CD8-positive, alpha-beta memory T cell (primary cell): ENCODE measurements around the gene PI3. TPM values are rescaled to one million over a fixed set of nuclear protein-coding genes. Genes with fewer than 3 reads are reported as not detected.

Experiments used
- CTCF ChIA-PET: fragments of 350-600 bp; sonication (Branson Sonifier 250); formaldehyde crosslinking; loops from one replicate; lab custom pipeline; 2021; ENCODE audit warnings: antibody characterized with exemption; lab: Charles Lee
- POLR2A ChIA-PET: fragments of 350-600 bp; sonication (Branson Sonifier 250); formaldehyde crosslinking; loops from one replicate; lab custom pipeline; 2021; ENCODE audit warnings: antibody characterized with exemption; lab: Charles Lee
- DNase-seq, 5 donors: peaks; one replicate each; pipeline versions ENCODE4 v3.0.0 to v3.0.0-alpha.2; 2020 to 2022; ENCODE audit warnings: mixed read lengths in 1 of 5
- H3K27ac ChIP-seq: one replicate; pipeline ENCODE4 v1.7.0; 2013; ENCODE audit warnings: low read depth, mild to moderate bottlenecking, low read length, moderate library complexity
- H3K27me3 ChIP-seq: 2 replicates; pipeline ENCODE4 v1.7.0; 2013; ENCODE audit warnings: low read length, mild to moderate bottlenecking; ENCODE audit not compliant: insufficient read depth, poor library complexity, severe bottlenecking
- H3K36me3 ChIP-seq: 2 replicates; pipeline ENCODE4 v1.7.0; 2013; ENCODE audit warnings: mild to moderate bottlenecking, low read length, moderate library complexity; ENCODE audit not compliant: insufficient read depth
- H3K4me1 ChIP-seq: 2 replicates; pipeline ENCODE4 v1.7.0; 2013; ENCODE audit warnings: mild to moderate bottlenecking, low read length, moderate library complexity; ENCODE audit not compliant: insufficient read depth
- H3K4me3 ChIP-seq: 2 replicates; pipeline ENCODE4 v1.7.0; 2013; ENCODE audit warnings: mild to moderate bottlenecking, low read length
- H3K9me3 ChIP-seq: 2 replicates; pipeline ENCODE4 v1.7.0; 2013; ENCODE audit warnings: mild to moderate bottlenecking, low read length
- H3K27ac Mint-ChIP-seq, 8 donors: one replicate each; pipeline ENCODE4 v1.8.0; 2020 to 2021; ENCODE audit warnings: mixed read lengths in 8 of 8, mild to moderate bottlenecking in 6 of 8, inconsistent platforms in 3 of 8, moderate library complexity in 3 of 8
- H3K27me3 Mint-ChIP-seq, 2 donors: one replicate each; pipeline ENCODE4 v1.8.0; 2020 to 2021; ENCODE audit warnings: mixed read lengths in 2 of 2, mild to moderate bottlenecking in 1 of 2, moderate library complexity in 1 of 2
- H3K36me3 Mint-ChIP-seq, 3 donors: one replicate each; pipeline ENCODE4 v1.8.0; 2020 to 2021; ENCODE audit warnings: mixed read lengths in 3 of 3, inconsistent platforms in 1 of 3, mild to moderate bottlenecking in 1 of 3
- H3K4me1 Mint-ChIP-seq, 3 donors: one replicate each; pipeline ENCODE4 v1.8.0; 2020 to 2021; ENCODE audit warnings: mixed read lengths in 3 of 3, inconsistent platforms in 1 of 3, mild to moderate bottlenecking in 1 of 3
- H3K4me3 Mint-ChIP-seq, 7 donors: one replicate each; pipeline ENCODE4 v1.8.0; 2020 to 2021; ENCODE audit warnings: mixed read lengths in 7 of 7, mild to moderate bottlenecking in 6 of 7, moderate library complexity in 4 of 7, inconsistent platforms in 2 of 7
- H3K9me3 Mint-ChIP-seq, 5 donors: one replicate each; pipeline ENCODE4 v1.8.0; 2020 to 2022; ENCODE audit warnings: mixed read lengths in 5 of 5, mild to moderate bottlenecking in 3 of 5, moderate library complexity in 2 of 5, inconsistent platforms in 1 of 5
- polyA plus RNA-seq: library from polyadenylated mRNA; unstranded; fragments of 300-500 nt; fragmentation: Illumina TruSeq; gene quantifications from one replicate; pipeline ENCODE4 v1.2.3, GENCODE V29; 2021
- total RNA-seq, 2 experiments: library from RNA; stranded (reverse); gene quantifications; one replicate each; pipeline ENCODE4 v1.2.3, GENCODE V29; 2021

PI3 gene
- total and polyA plus RNA-seq, 3 experiments from 2014 or later: 0.42 TPM; not detected in 2

DNA sequence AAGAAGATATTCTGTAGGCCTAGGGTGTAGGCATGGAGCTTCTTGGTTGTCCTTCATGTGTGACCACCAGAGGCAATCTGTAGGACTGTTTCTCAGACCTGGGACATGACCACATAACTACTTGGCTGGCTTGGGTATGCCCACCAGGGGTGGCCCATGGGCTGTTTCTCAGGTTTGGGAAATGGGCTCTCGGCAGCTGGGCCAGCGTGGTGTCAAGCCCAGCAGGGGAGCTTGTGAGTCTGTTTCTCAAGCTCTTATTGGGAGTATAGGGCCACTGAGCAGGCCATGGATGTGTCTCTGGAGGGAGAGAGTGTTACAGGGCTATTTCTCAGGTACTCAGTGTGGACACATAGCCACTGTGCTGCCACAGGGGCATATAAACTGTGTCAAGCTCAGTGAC, 43.9 kb downstream of the PI3 start:
- H3K27me3 Mint-ChIP-seq: peaks cover 10 to 59% of the 10 kb centered on the region in 2 donors
- Histone ChIP-seq H3K27ac (no peak overlapping the region), H3K36me3 (no peaks in the 10 kb centered on the region), H3K4me3 (no peak overlapping the region), H3K9me3 (no peaks in the 10 kb centered on the region), H3K4me1 (no peaks in the 10 kb centered on the region), H3K27me3 (peaks cover 5% of the 10 kb centered on the region)
- DNase-seq: no peak
- H3K36me3 Mint-ChIP-seq: no peaks in the 10 kb centered on the region
- H3K4me3 Mint-ChIP-seq: no peak overlapping the region
- H3K9me3 Mint-ChIP-seq: no peaks in the 10 kb centered on the region
- ChIA-PET POLR2A (no interaction called here), CTCF (no interaction called here)
- no peak overlapping the region for H3K27ac Mint-ChIP-seq
- no peaks in the 10 kb centered on the region for H3K4me1 Mint-ChIP-seq

- Histone ChIP-seq H3K4me3 (no peak within 1 kb of the TSS), H3K36me3 (no peaks in the 10 kb centered on the region), H3K4me1 (no peaks in the 10 kb centered on the region), H3K27me3 (peaks cover 5% of the 10 kb centered on the region), H3K27ac (no peak within 1 kb of the TSS), H3K9me3 (no peaks in the 10 kb centered on the region)
- Mint-ChIP-seq H3K27me3 (peaks cover 7 to 52% of the 10 kb centered on the region in 2 donors), H3K27ac (peak within 1 kb of the TSS in 1 of 8 donors; percentile 29), H3K36me3 (no peaks in the 10 kb centered on the region), H3K4me1 (no peaks in the 10 kb centered on the region), H3K9me3 (no peaks in the 10 kb centered on the region), H3K4me3 (no peak within 1 kb of the TSS)
- POLR2A ChIA-PET: no interaction called here
- CTCF ChIA-PET: no interaction called here
- no peak for DNase-seq
These were observed 46.4 kb downstream of the PI3 start, which contains the start of gene SEMG2 for GRCh38 chr20:45221076-45221475. Gene SEMG2, plus strand, starts transcription at chr20:45221373. Its CDS starts 17 bp downstream, at chr20:45221390.

DNA sequence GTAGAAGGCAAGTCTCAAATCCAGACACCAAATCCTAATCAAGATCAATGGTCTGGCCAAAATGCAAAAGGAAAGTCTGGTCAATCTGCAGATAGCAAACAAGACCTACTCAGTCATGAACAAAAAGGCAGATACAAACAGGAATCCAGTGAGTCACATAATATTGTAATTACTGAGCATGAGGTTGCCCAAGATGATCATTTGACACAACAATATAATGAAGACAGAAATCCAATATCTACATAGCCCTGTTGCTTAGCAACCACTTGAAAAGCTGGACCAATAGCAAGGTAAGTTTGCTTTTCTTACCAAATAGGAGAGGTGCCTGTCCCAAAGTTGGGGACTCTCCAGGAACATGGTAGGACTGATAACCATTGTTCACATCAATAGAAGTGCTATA, 48.4 kb downstream of the PI3 start:
- Histone ChIP-seq H3K9me3 (no peaks in the 10 kb centered on the region), H3K27ac (no peak overlapping the region), H3K4me1 (no peaks in the 10 kb centered on the region), H3K36me3 (no peaks in the 10 kb centered on the region), H3K4me3 (no peak overlapping the region), H3K27me3 (peaks cover 5% of the 10 kb centered on the region)
- ChIA-PET CTCF (no interaction called here), POLR2A (no interaction called here)
- Mint-ChIP-seq H3K9me3 (no peaks in the 10 kb centered on the region), H3K4me1 (no peaks in the 10 kb centered on the region), H3K4me3 (no peak overlapping the region), H3K27me3 (peaks cover 3 to 50% of the 10 kb centered on the region in 2 donors), H3K27ac (no peak overlapping the region), H3K36me3 (no peaks in the 10 kb centered on the region)
- DNase-seq: no peak

Other genes starting within 250 kb of the PI3 start
- 10 to 100 TPM; 75.4 to 76.8 TPM for gene TOMM34, start 214.5 kb upstream of the PI3 start, total RNA-seq
- 21.0 TPM for gene TOMM34, start 214.5 kb upstream of the PI3 start, polyA plus RNA-seq
- gene STK4, start 208.4 kb upstream of the PI3 start, total RNA-seq: 100 to 1,000 TPM; 200 to 210 TPM
- gene STK4, start 208.4 kb upstream of the PI3 start, polyA plus RNA-seq: 192 TPM
- under 1 TPM; 0.16 to 0.28 TPM for gene KCNS1, start 73.8 kb upstream of the PI3 start, total RNA-seq
- not detected for gene KCNS1, start 73.8 kb upstream of the PI3 start, polyA plus RNA-seq
- not detected for gene WFDC5, start 59.7 kb upstream of the PI3 start, total RNA-seq
- gene WFDC5, start 59.7 kb upstream of the PI3 start, polyA plus RNA-seq: not detected
- not detected for gene WFDC12, start 50.4 kb upstream of the PI3 start, total RNA-seq
- gene WFDC12, start 50.4 kb upstream of the PI3 start, polyA plus RNA-seq: not detected
- not detected for gene SEMG1, start 32.1 kb downstream of the PI3 start, total RNA-seq
- not detected for gene SEMG1, start 32.1 kb downstream of the PI3 start, polyA plus RNA-seq
- not detected for gene SEMG2, start 46.5 kb downstream of the PI3 start, total RNA-seq
- not detected for gene SEMG2, start 46.5 kb downstream of the PI3 start, polyA plus RNA-seq
- gene SLPI, start 79.7 kb downstream of the PI3 start, total RNA-seq: not detected
- not detected for gene SLPI, start 79.7 kb downstream of the PI3 start, polyA plus RNA-seq
- gene RBPJL, start 131.9 kb downstream of the PI3 start, total RNA-seq: not detected
- not detected for gene RBPJL, start 131.9 kb downstream of the PI3 start, polyA plus RNA-seq
- under 1 TPM in 1 of 2 experiments, not detected in 1; 0.22 TPM for gene MATN4, start 133.4 kb downstream of the PI3 start, total RNA-seq
- not detected for gene MATN4, start 133.4 kb downstream of the PI3 start, polyA plus RNA-seq
- 10 to 100 TPM; 91.3 to 98.1 TPM for gene SDC4, start 173.5 kb downstream of the PI3 start, total RNA-seq
- 1.5 TPM for gene SDC4, start 173.5 kb downstream of the PI3 start, polyA plus RNA-seq
- gene SYS1, start 188.3 kb downstream of the PI3 start, total RNA-seq: 10 to 100 TPM; 48.3 to 54.0 TPM
- gene SYS1, start 188.3 kb downstream of the PI3 start, polyA plus RNA-seq: 40.1 TPM
- not detected for gene TP53TG5, start 203.4 kb downstream of the PI3 start, total RNA-seq
- not detected for gene TP53TG5, start 203.4 kb downstream of the PI3 start, polyA plus RNA-seq
- gene DBNDD2, start 233.4 kb downstream of the PI3 start, total RNA-seq: 10 to 100 TPM; 11.3 to 12.6 TPM
- 15.2 TPM for gene DBNDD2, start 233.4 kb downstream of the PI3 start, polyA plus RNA-seq
- gene PIGT, start 241.2 kb downstream of the PI3 start, total RNA-seq: 10 to 100 TPM; 76.3 to 76.4 TPM
- 96.4 TPM for gene PIGT, start 241.2 kb downstream of the PI3 start, polyA plus RNA-seq